GM21528 (cell line): ENCODE measurements around the gene COLEC11.

ENCODE experiments used
- ATAC-seq: cut with Tn5 transposase; IDR thresholded peaks from one replicate; pipeline ENCODE4 v1.9.1; 2021; ENCODE audit warnings: mild to moderate bottlenecking, moderate library complexity; ENCODE audit not compliant: unreplicated experiment, low FRiP score

Gene COLEC11

DNA sequence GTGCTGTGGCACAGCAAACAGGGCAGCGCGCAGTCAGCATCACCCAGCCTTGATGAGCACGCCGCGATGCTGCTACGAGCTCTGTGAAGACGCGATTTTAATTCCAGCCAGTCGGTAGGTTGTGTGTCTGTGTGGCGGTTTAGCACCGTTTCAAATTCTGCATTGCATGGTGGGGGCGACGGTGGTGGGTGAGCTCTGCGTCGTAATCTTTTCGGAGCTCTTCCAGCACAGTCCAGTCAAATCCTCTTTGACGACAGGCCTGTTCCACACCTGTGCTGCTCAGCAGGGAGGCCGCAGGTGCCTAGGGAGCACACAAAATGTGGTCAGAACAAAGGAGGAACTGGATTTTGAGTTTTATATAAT, 71.7 kb downstream of the COLEC11 start:
- no peak for ATAC-seq

DNA sequence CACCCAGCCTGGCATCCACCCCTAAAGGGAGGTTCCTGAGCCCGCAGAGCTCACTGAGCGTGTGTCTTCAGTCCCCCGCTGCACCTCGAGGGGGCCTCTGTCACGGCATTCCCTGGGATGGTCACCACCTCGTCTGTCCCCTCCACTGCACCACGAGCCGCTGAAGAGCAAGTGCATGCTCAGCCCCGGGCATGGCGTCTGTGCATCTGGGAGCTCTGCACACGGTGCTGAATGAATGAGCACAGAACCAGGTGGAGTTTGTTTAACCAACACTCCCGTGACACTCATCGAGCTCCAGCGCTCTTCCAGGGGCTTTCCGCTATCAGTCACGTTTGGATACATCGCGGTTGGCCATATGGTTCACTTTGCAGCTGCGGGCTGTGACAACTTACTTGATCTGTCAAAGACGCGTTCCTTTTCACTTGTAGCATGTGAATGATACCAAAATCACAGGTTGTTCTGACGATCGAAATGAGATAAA, 72.3 kb downstream of the COLEC11 start:
- no peak for ATAC-seq

DNA sequence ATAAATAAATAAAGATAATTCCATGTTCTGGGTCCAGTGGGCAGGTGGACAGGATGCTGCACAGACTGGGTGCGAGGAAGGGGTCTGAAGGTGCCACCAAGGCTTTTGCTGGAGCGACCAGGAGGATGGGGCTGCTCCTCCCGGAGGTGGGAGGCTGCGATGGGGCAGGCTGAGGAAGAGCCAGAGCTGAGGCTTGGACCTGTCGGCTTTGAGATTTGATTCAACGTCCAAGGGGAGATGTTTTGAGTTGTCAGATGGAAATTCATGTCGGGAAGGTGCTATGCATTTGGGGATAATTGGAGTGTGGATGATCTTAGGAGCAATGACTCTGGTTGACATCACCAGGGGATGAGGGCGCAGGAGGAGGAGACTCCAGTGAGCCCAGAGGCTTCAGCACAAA, 74.7 kb downstream of the COLEC11 start:
- no peak for ATAC-seq

DNA sequence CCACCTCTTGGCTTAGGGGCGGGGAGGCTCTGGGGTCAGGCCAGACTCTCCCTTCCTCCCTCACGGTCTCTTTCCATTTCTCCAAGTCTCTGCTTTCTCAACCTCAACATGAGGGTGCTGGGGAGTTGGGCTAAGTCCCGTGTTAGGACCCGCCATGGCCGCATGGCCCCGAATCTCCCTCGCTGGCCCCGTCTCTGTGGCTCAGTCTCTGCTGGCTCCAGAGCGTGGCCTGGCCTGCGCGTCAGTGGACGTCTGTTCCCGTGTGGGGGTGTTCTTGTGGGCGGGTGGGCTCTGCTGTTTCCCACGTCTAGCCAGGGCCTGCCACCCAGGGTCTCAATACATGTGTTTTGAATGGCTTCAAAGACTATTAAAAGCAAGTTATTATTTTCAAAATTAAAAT, 75.5 kb downstream of the COLEC11 start:
- no peak for ATAC-seq

DNA sequence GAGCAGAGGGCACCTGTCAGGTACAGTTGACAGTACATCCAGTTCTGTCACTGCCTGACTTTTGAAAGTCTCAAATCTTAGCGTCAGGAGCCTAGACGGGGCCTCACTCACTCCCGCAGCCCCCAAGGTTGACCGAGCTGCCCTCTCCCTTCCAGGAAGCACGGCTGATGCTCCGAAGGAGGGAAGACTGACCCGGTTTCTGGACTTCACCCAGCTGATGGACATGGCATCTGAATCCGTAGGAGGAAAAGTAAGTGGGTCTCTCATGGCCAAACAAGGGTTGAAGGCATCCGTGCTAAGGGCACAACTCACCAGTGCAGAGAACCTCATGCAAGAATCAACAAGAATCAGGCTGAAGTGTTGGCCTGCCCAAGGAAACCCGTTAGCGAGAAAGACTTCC, 76.0 kb downstream of the COLEC11 start:
- no peak for ATAC-seq

DNA sequence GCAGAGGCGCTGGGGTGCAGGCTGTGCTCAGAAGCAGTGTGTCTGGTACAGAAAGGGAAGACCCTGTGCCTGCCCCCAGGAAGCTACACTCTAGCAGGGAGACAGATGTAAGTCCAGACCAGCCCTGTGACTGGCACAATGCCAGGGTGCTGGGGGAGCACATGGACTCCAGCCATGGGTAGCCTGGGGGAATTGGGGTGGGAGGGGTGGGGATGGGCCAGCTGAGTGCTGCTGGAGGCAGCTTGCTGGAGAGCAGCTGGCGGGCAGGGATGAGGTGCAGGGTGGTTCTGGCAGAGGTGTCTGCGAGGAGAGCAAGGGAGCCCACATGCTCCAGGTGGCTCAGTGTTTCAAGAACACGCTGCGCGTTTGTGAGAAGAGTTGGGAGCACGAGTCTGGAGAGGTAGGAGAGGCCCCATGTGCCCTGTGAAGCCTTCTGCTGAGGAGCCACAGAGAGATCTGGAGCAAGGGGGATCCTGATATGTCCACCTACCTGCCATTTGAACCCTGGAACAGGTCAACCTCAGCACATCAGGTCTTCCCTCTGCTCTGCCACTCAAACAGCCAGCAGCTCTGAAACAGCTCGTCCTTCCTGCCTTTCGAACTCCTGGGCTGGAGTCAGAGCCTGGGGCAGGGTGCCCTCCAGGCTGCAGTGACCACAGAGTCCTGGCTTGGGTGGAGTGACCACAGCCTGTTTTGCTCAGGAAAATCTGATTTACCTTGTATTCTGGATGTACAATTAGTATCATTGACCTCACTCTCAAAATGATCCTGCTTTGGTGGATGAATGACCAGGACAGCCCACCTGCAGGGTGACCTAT, 78.2 kb downstream of the COLEC11 start:
- ATAC-seq = no peak

DNA sequence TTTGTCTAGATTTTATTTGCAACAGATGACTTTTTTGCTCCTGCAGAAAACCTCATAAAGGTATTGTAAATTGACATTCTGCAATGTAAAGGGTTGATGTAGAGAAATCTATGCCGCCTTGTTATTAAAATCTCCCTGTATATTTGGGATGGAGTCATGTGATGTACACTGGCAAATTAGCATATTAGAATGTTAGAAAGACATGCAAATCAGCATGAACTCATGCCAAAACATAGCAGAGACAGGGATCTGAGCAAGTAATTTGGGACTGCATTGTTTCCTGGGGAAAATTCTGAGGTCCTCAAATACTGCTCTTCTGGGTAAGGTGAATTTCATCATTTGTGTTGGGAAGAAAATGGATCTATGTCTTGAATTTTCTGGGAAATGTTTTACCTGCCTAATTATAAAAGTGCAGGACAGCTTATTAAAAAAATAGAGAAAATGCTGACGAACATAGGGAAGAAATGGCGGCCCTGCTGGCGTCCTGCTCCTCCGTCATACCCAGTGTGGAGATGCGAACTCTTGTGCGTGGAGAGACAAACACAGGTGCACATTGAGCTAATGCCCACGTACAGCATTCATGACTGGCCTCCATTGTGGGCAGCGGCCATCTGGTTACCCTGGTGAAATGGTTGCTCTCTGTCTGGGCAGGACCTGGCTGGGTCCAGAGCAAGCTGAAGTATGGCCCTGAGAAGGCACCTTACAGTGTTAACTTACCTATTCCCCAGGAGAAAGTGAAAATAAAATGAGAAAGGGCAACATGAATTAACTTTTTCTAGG, 79.3 kb downstream of the COLEC11 start:
- ATAC-seq = no peak

DNA sequence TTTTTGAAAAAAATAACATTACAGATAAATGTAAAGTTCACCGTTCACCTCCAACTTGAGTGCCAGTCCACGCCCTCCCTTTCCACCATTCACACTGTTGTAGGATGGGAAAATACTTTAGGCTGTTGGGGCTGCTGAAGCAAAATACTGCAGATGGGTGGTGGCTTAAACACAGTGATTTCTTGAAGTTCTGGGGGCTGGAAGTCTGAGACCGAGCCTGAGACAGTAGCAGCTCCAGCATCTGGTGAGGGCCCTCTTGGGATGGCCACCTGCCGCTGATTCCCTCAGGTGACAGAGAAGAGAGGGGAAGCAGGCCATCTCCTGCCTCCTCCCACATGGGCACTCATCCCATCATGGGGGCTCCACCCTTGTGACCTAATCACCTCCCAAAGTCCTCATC, 80.8 kb downstream of the COLEC11 start:
- no peak for ATAC-seq

DNA sequence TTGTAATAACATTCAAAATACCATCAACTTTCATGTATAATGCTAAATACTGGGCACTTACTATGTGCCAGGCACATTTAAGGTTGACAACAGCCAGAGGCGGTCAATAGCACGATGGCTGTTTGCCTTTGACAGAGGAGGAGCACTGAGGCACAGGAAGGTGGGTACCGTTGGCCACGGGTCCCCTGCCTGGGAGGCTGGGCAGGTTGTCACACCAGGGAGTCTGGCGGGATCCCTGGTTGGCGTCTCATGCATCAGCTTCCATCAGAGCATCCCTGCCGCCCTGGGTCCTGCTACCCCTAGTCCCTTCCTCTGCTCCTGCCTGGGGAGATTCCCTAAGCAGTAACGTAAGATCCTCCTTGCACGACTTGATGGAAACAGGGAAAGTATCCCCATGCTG, 82.5 kb downstream of the COLEC11 start:
- ATAC-seq = no peak

DNA sequence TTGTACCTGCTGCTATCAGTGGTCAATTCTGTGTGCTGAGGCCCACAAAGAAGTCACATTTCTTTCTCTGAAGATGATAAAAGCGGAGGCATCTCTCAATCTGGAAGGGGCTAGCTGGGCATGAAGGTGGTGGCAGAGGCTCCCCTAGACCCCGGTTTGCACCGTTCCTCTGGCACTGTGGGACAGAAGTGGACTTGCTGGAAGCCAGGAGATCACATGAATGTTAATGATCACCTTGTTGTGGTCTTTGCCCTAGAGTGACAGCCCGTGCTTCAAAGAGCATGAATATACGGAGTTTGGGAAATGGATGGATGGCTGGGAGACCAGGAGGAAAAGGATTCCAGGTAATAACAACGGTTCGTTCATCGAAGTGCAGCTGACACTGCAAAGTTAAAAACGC, 83.3 kb downstream of the COLEC11 start:
- no peak for ATAC-seq

DNA sequence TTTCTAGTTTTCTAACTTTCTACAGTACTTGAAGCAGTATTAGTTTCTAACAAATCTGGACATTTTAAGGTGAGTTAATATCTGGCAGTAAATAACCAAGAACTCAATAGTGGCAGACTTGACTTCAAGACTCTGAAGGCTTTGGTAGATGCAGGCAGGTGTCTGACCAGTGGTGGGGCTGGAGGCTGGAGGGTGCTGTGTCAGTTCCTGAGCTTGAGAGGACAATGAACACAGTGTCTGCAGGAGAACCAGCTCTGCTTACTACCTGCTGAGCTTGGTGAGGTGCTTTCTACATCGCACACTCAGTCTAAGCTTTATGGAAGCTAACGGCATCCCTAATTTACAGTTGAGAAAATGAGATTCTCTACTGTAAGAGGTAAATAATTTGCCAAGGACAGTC, 84.3 kb downstream of the COLEC11 start:
- no peak for ATAC-seq

DNA sequence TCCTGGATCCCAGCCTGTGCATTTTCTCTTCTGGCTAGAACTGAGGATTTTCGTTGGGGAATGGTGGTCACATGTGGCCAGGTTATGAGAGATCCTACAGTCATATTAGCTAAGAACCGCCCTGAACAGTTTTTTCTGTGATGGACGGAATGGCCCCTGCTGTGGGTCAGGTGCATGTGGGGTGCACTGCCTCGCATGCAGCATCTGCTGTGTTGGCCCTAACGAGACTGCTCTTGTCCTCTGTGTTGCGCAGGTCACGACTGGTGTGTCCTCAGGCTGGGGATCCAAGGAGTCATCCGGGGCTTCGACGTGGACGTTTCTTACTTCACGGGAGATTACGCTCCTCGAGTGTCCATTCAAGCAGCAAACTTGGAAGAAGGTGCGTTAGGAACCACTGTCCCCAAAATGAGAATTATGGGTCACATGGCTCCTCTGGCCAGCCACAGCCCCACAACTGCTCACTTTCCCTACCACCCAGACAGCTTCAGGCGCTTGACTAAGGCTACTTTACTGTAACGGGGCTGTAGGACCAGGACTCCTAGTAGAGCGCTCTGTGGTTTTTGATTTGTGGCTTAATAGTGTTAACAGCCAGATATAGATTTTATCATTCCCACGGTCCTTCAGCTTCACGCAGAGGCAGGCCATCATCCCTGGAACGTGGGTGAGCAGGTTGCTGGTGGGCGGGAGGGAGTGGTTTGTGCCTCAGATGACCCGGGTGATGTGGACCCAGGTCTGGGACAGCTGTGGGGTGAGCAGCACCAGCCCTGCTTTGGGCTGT, 84.9 kb downstream of the COLEC11 start:
- no peak for ATAC-seq

DNA sequence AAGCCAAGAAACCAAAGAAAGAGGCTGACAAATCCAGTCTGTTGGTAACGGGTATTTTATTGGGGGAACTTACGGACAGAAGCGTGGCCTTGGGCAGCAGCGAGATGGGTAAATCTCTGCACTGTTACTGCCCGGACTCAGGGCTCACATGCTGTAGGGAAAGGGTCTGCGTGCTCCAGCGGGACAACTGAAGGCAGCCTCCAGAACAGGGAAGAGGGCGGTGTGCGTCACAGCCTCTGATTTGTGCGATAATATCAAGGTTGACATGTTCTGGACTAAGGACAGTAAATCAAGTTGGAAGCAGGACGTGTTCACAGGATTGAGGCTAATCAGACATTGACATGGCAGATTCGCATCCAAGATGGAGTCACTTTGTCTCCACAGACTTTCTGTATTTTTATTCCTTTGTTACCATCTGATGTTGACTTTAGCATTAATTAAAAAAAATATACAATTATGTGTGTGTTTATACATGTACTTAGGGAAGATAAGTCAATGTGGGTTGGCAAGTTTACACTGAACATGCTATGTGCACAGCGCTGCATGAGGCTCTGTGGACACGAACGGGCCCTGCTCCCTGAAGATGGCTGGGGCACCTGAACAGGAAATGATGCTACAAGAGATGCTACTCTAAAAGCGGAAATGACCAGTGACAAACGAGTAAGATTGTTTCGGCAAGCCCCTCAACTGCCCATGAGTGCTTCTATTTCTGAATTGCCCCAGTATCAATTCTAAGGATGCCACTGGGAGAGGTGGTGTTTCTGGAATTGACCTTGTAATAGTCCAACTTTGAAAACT, 85.8 kb downstream of the COLEC11 start:
- ATAC-seq = no peak

DNA sequence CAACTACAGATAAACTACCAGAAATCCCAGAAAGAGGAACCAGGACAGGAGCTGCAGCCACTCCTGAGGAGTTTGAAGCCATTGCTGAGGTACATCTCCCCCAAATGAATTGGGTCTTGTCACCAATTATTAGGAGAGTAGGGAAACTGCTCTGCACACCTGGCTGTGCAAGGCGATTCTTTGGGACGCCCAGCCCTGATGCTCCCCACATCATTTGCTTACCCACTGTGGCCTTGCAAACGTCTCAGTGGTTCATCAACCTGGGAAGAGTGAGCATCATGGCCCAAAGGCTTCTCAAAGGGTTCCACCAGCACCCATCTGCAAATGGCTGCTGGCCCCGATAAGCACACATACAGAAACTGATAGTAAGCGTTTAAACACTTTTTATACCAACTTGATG, 86.7 kb downstream of the COLEC11 start:
- ATAC-seq = no peak

DNA sequence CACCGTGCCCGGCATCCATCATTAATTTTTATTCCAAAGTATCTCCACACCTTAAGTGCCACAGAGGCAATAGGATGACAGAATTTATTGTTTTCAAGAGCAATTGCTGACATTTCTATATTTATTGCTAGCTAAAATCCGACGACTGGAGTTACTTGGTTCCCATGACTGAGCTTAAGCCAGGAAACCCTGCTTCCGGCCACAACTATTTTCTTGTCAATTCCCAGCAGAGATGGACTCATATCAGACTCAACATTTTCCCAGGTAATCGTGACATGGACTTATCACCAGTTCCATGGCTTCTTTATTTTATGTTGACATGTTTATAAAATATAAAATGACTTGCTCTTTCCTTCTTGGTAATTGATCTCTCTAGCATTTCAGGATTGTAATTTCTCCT, 87.9 kb downstream of the COLEC11 start:
- no peak for ATAC-seq

DNA sequence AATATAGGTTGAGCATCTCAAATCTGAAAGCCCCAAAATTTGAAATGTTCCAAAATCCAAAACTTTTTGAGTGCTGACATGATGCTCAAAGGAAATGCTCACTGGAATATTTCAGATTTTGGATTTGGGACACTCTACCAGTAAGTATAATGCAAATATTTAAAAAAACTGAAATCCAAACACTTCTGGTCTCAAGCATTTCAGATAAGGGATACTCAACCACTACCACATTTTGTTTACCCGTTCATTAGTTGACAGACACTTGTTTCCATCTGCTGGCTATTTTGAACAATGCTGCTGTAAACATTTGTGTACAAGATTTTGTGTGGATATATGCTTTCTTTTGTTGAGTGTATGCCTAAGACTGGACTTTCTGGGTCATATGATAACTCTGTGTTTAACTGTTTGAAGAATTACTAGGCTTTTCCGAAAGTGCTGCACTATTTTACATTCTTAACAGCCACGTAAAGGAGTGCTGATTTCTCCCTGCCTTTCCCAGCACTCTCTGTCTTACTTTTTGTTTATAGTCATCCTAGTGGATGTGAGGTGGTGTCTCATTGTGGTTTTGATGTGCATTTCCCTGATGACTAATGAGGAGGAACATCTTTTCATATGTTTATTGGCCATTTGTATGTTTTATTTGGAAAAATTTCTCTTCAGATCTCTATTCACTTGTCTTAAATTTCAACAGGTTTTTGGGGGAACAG, 89.0 kb downstream of the COLEC11 start:
- ATAC-seq = no peak

DNA sequence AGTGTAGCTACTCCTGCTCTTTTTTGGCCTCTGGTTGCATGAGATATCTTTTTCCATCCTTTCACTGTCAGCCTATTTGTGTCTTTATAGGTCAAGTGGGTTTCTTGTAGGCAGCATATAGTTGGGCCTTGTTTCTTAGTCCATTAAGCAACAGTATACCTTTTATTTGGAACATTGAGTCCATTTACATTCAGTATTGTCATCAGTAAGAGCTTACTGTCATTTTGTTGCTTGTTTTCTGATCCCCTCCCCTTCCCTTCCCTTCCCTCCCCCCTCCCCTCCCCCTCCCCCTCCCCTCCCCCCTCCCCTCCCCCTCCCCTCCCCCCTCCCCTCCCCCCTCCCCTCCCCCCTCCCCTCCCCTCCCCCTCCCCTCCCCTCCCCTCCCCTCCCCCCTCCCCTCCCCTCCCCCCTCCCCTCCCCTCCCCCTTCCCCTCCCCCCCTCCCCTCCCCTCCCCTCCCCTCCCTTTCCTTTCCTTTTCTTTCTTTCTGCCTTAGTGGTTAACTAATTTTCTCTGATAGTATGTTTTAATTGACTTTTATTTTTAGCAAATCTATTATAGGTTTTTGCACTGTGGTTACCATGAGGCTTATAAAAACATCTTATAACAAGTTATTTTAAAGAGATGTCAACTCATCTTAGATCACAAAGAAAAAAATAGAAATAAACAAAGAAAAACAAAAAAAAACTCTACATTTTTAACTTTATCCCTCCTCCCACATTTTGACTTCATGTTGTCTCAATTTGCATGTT, 95.3 kb downstream of the COLEC11 start:
- ATAC-seq = no peak

DNA sequence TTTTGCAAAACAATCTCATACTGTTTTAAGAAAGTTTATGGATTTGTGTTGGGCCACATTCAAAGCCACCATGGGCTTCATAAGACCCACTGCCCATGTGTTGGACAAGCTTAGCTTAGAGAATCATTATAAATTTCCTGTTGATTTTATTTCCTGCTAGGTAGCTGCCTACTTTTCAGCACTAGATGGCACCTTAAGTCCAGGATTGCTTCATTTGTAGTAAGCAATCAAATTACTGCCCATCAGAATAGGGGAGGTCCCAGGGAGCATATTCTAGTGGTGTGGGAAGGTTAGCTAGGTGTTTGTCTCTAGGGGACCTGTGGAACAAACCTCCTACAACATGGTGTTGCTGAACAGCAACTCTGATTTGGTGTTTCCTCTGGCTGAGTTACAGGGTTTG, 97.5 kb downstream of the COLEC11 start:
- ATAC-seq = no peak
